Psoas muscle (tissue), 8 donors: ENCODE results near the gene FAM117B. TPM values are rescaled to one million over a fixed set of nuclear protein-coding genes. Genes with fewer than 3 reads are reported as not detected.
"Not testable (repeated sequence)": the region's sequence is repeated elsewhere in the genome, so short reads cannot be mapped to it uniquely, and the experiment has no call there.

Experiments
- ATAC-seq, 4 donors: fragments of 200-7000 bp; cut with Tn5 transposase; one replicate each; pipeline ENCODE4 v1.9.1; 2020; ENCODE audit warnings: moderate library complexity in 3 of 4, mild to moderate bottlenecking in 2 of 4
- DNase-seq, 2 donors: peaks; one replicate each; pipeline ENCODE4 v3.0.0-alpha.2; 2020
- H3K27ac ChIP-seq: fragments of 200-600 bp; one replicate; pipeline ENCODE4 v1.8.0; 2022
- H3K27me3 ChIP-seq, 3 donors: fragments of 200-600 bp in 1 of 3; one replicate each; pipeline versions ENCODE4 v1.6.1 to v1.8.0; 2013 to 2022; ENCODE audit warnings: low read length in 2 of 3, mild to moderate bottlenecking in 2 of 3, moderate library complexity in 1 of 3; ENCODE audit not compliant: insufficient read depth in 3 of 3
- H3K36me3 ChIP-seq, 2 donors: fragments of 200-600 bp in 1 of 2; one replicate each; pipeline versions ENCODE4 v1.6.1 to v1.8.0; 2013 to 2022; ENCODE audit warnings: low read depth in 1 of 2, mild to moderate bottlenecking in 1 of 2, moderate library complexity in 1 of 2; ENCODE audit not compliant: insufficient read depth in 1 of 2
- H3K4me1 ChIP-seq: fragments of 200-600 bp; one replicate; pipeline ENCODE4 v1.8.0; 2022
- H3K4me3 ChIP-seq: fragments of 200-600 bp; one replicate; pipeline ENCODE4 v1.8.0; 2022; ENCODE audit warnings: mild to moderate bottlenecking
- H3K9me3 ChIP-seq: fragments of 200-600 bp; one replicate; pipeline ENCODE4 v1.8.0; 2022
- CTCF ChIP-seq: fragments of 200-600 bp; IDR thresholded peaks from one replicate; pipeline ENCODE4 v1.8.0; 2022; ENCODE audit warnings: antibody characterized with exemption
- WGBS, 3 donors: extraction: QIAGEN DNeasy Blood & Tissue Kit; methylation state at CpG; one replicate each; pipeline versions ENCODE4 v1.1.6 to v1.1.7; 2013; 5-methylcytosine and 5-hydroxymethylcytosine counted together
- intact Hi-C, 2 donors: fragments of 100-400 bp; cut with DNase I; formaldehyde crosslinking; loops; one replicate each; pipeline versions ENCODE4 v1.11.0 to v1.14.2; 2022
- polyA plus RNA-seq, 3 donors: library from polyadenylated mRNA; stranded (reverse); fragments of 200-250 nt; gene quantifications; one replicate each; pipeline ENCODE4 v1.2.3, GENCODE V29; 2013
- total RNA-seq, 4 donors: library from RNA; stranded (reverse); fragmentation: NEBNext Ultra II Directional in 2 of 4; extraction: Animal tissue kit (Norgen Biotek cat#: 25700) in 2 of 4; gene quantifications; one replicate each; pipeline versions ENCODE4 v1.2.1 to v1.2.4, GENCODE V29; 2021 to 2023
- donor health status: healthy with polysubstance abuse.
- donor health status: DM: no; HTN: no; CAD: no; lungs with moderate emphysema.
- donor health status: Bipolar disorder and iron deficiency.
- donor health status: healthy.
- donor health status: DM: yes; HTN: yes; CAD: no.
- donor health status: DM: no; HTN: no; CAD: no.
- donor health status: DM: no; HTN: no; CAD: no.
- donor health status: DM: yes; HTN: yes; CAD: no.

The FAM117B gene
- total and polyA plus RNA-seq, 7 donors, result 0.31 to 2.4 (median 0.75) TPM

GRCh38 chr2:202703091-202703490, 68.3 kb downstream of the FAM117B start:
- Histone ChIP-seq H3K4me1 (no peaks in the 10 kb centered on the region), H3K27me3 (no peaks in the 10 kb centered on the region), H3K27ac (no peak overlapping the region), H3K4me3 (no peak overlapping the region), H3K36me3 (no peaks in the 10 kb centered on the region), H3K9me3 (no peaks in the 10 kb centered on the region)
- intact Hi-C loops, result no loop called here
- TF ChIP-seq CTCF, result no peak
- ATAC-seq (no peak), DNase-seq (no peak)
- 53 to 95% (median 82%) methylated on average over 1 of the region's 1 CpG for WGBS, 3 donors

GRCh38 chr2:202704248-202704647, 69.5 kb downstream of the FAM117B start:
- Histone ChIP-seq H3K27ac (no peak overlapping the region), H3K9me3 (no peaks in the 10 kb centered on the region), H3K36me3 (no peaks in the 10 kb centered on the region), H3K4me1 (no peaks in the 10 kb centered on the region), H3K27me3 (no peaks in the 10 kb centered on the region), H3K4me3 (no peak overlapping the region)
- intact Hi-C loops, result no loop called here
- ATAC-seq, result no peak
- no peak for DNase-seq
- TF ChIP-seq CTCF, result no peak

- no peaks in the 10 kb centered on the region for H3K9me3 ChIP-seq
- H3K27ac ChIP-seq, result no peak overlapping the region
- ATAC-seq, result no peak
- no peak for TF ChIP-seq CTCF
- H3K4me3 ChIP-seq, result no peak overlapping the region
- no peaks in the 10 kb centered on the region for H3K36me3 ChIP-seq
- no peak for DNase-seq
- intact Hi-C loops, result no loop called here
- WGBS, 3 donors, result 64 to 71% (median 65%) methylated on average over 4 of the region's 4 CpGs
- no peaks in the 10 kb centered on the region for H3K27me3 ChIP-seq
- H3K4me1 ChIP-seq, result no peaks in the 10 kb centered on the region
These were observed 70.8 kb downstream of the FAM117B start for GRCh38 chr2:202705446-202706020.

GRCh38 chr2:202714971-202715935, 80.5 kb downstream of the FAM117B start:
- ATAC-seq, intact Hi-C loops, DNase-seq, H3K4me3 ChIP-seq, H3K9me3 ChIP-seq, H3K27me3 ChIP-seq, H3K36me3 ChIP-seq, H3K4me1 ChIP-seq, H3K27ac ChIP-seq: not testable (repeated sequence)
- WGBS, 3 donors, result 96 to 98% (median 97%) methylated on average over 37 to 56 of the region's 64 CpGs

GRCh38 chr2:202716114-202716718, 81.4 kb downstream of the FAM117B start:
- intact Hi-C loops, result no loop called here

More at GRCh38 chr2:202716114-202716718, 81.4 kb downstream of the FAM117B start:
- TF ChIP-seq CTCF, result no peak
- Histone ChIP-seq H3K27me3 (no peaks in the 10 kb centered on the region), H3K4me1 (no peaks in the 10 kb centered on the region), H3K4me3 (no peak overlapping the region), H3K9me3 (peaks cover 4% of the 10 kb centered on the region), H3K36me3 (no peaks in the 10 kb centered on the region), H3K27ac (no peak overlapping the region)
- no peak for DNase-seq
- no peak for ATAC-seq
- 95 to 97% (median 95%) methylated on average over 5 of the region's 5 CpGs for WGBS, 3 donors
